Mesodermal cell (in vitro differentiated cells): ENCODE results near the gene KEAP1.
"Not testable (repeated sequence)": the region's sequence is repeated elsewhere in the genome, so short reads cannot be mapped to it uniquely, and the experiment has no call there.

Experiments used
- H3K27ac ChIP-seq: 2 replicates; pipeline ENCODE4 v1.7.0; 2013; ENCODE audit warnings: mild to moderate bottlenecking, low read depth, low read length, moderate library complexity; ENCODE audit not compliant: severe bottlenecking
- H3K36me3 ChIP-seq: 2 replicates; pipeline ENCODE4 v1.7.1; 2013; ENCODE audit warnings: mild to moderate bottlenecking, low read length, moderate library complexity; ENCODE audit not compliant: control insufficient read depth, insufficient read depth
- H3K4me1 ChIP-seq: one replicate; pipeline ENCODE4 v1.7.1; 2013; ENCODE audit warnings: mild to moderate bottlenecking, low read length; ENCODE audit not compliant: insufficient read depth, control insufficient read depth, poor library complexity, severe bottlenecking
- H3K4me3 ChIP-seq: 2 replicates; pipeline ENCODE4 v1.7.0; 2013; ENCODE audit warnings: low read length, control low read depth, mild to moderate bottlenecking; ENCODE audit not compliant: insufficient read depth, poor library complexity, severe bottlenecking; ENCODE audit errors: extremely low read depth
- H3K9me3 ChIP-seq: 2 replicates; pipeline ENCODE4 v1.7.1; 2013; ENCODE audit warnings: mild to moderate bottlenecking, low read length, moderate library complexity; ENCODE audit not compliant: control insufficient read depth
- WGBS, 2 experiments: methylation state at CpG; one replicate each; pipeline ENCODE4 v1.1.5; 2013; ENCODE audit warnings: missing lambda C conversion rate in 2 of 2; ENCODE audit not compliant: insufficient coverage in 2 of 2; 5-methylcytosine and 5-hydroxymethylcytosine counted together

Gene KEAP1

GRCh38 chr19:10462557-10462956 lies 40.6 kb downstream of the KEAP1 start:
- peaks cover 13% of the 10 kb centered on the region for H3K36me3 ChIP-seq
- H3K9me3 ChIP-seq = no peaks in the 10 kb centered on the region
- no peak overlapping the region for H3K27ac ChIP-seq
- WGBS, 2 experiments = 80 to 89% methylated on average over 1 of the region's 4 CpGs
- peaks cover 3% of the 10 kb centered on the region for H3K4me1 ChIP-seq
- H3K4me3 ChIP-seq = no peak overlapping the region

GRCh38 chr19:10462042-10462441 lies 41.1 kb downstream of the KEAP1 start:
- H3K4me1 ChIP-seq, H3K4me3 ChIP-seq, H3K36me3 ChIP-seq, H3K9me3 ChIP-seq, H3K27ac ChIP-seq: not testable (repeated sequence)
- WGBS, 2 experiments = 90 to 93% methylated on average over 9 to 12 of the region's 15 CpGs

DNA sequence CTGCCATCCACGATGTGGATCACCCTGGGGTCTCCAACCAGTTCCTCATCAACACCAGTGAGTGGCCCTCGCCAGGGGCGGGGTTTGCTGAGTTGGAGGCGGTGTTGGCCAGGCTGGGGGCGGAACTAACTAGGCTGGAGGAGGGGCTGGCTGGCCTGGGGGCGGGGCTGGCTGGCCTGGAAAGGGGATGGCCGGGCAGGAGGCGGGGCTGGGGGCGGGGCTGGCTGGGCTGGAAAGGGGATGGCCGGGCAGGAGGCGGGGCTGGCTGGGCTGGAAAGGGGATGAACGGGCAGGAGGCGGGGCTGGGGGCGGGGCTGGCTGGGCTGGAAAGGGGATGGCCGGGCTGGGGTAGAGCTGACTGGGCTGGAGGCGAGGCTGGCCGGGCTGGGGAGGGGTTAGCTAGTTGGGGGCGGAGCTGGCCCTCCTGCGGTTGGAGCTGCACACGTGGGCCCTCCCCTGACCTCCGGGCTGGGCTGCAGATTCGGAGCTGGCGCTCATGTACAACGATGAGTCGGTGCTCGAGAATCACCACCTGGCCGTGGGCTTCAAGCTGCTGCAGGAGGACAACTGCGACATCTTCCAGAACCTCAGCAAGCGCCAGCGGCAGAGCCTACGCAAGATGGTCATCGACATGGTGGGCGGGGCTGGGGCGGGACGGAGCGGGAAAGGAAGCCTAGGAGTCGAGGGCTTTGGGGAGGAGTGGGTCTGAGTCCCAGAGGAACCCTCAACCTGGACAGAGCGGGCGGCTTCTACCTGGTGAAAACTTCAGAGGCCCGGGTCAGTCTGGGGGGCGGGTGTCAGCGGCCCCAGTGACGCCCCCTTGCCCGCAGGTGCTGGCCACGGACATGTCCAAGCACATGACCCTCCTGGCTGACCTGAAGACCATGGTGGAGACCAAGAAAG lies 41.9 kb downstream of the KEAP1 start:
- Histone ChIP-seq H3K36me3 (peaks cover 7% of the 10 kb centered on the region), H3K27ac (no peak overlapping the region), H3K4me3 (peak overlapping the region; percentile 26), H3K4me1 (peaks cover 3% of the 10 kb centered on the region), H3K9me3 (no peaks in the 10 kb centered on the region)
- 16 to 21% methylated on average over 30 to 31 of the region's 45 CpGs for WGBS, 2 experiments

GRCh38 chr19:10460714-10461046 lies 42.5 kb downstream of the KEAP1 start:
- H3K9me3 ChIP-seq = no peaks in the 10 kb centered on the region
- H3K4me3 ChIP-seq = no peak overlapping the region
- H3K4me1 ChIP-seq = peaks cover 3% of the 10 kb centered on the region
- 58 to 63% methylated on average over 3 to 5 of the region's 8 CpGs for WGBS, 2 experiments
- no peak overlapping the region for H3K27ac ChIP-seq
- H3K36me3 ChIP-seq = peaks cover 7% of the 10 kb centered on the region

- not testable (repeated sequence) for H3K4me3 ChIP-seq, H3K9me3 ChIP-seq, H3K4me1 ChIP-seq, H3K36me3 ChIP-seq, H3K27ac ChIP-seq
- WGBS, 2 experiments = 81 to 95% methylated on average over 6 to 7 of the region's 7 CpGs
These were observed 44.4 kb downstream of the KEAP1 start for GRCh38 chr19:10458733-10459132.

DNA sequence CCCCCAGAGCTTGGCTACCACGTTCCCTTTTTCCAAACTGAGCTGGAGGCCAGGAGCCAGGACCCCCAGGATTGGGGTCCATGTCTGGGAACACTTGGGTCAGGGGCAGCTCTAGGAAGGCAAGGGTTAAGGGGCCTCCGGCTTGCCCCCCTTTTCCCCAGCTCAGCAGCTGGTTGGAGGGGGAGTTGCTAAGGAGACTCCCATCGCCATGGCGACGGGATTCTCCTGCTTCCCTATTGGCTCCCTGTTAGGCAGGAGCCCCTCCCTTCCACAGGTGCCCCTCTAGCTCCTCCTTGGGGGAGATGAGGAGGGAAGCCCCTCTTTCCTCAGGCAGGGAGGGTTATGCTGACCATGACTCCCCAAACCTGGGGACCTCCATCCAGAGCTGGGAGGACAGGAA lies 48.9 kb downstream of the KEAP1 start:
- Histone ChIP-seq H3K4me1 (no peaks in the 10 kb centered on the region), H3K36me3 (no peaks in the 10 kb centered on the region), H3K9me3 (no peaks in the 10 kb centered on the region), H3K27ac (no peak overlapping the region), H3K4me3 (no peak overlapping the region)
- 20 to 33% methylated on average over 1 of the region's 5 CpGs for WGBS, 2 experiments

GRCh38 chr19:10453852-10454251 lies 49.3 kb downstream of the KEAP1 start:
- Histone ChIP-seq H3K4me1 (no peaks in the 10 kb centered on the region), H3K9me3 (no peaks in the 10 kb centered on the region), H3K27ac (no peak overlapping the region), H3K36me3 (peaks cover 1% of the 10 kb centered on the region), H3K4me3 (no peak overlapping the region)
- WGBS, 2 experiments = 100% methylated on average over 1 of the region's 4 CpGs; no CpG with 5 or more reads in 1 of the 2 experiments

- Histone ChIP-seq H3K9me3 (no peaks in the 10 kb centered on the region), H3K27ac (no peak overlapping the region), H3K36me3 (peaks cover 3% of the 10 kb centered on the region), H3K4me3 (no peak overlapping the region), H3K4me1 (no peaks in the 10 kb centered on the region)
- 81 to 93% methylated on average over 6 to 13 of the region's 25 CpGs for WGBS, 2 experiments
These were observed 50.2 kb downstream of the KEAP1 start for GRCh38 chr19:10452726-10453618.

DNA sequence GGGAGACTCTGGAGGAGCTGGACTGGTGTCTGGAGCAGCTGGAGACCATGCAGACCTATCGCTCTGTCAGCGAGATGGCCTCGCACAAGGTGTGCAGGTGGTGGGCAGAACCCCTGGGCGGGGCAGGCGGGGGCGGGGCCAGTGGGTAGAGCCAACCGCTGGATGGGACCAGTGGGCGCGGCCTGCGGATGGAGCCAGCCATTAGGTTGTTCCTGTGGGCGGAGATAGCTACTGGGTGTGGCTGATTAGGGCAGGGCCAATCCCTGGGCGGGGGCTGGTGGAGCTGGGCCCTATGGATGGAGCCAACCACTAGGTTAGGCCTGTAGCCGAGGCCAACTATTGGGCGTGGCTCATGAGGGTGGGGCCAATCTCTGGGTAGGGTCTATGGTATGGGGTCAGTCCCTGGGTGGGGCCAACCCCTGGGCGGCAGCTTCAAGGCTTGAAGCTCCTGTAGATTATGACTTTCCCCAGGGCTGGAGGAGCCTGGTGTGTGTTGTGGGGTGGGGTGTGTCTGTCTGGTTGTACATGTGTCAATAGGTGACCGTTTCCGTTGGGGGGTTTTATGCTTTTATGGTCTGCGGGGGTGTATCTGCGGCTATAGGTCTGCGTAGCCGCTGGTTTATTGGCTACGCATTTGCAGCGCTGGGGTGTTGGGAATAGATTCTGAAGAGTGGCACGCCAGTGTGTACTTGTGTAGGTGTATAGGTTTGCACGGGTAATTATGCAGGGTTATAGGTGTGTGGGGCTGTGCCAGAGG lies 52.1 kb downstream of the KEAP1 start:
- 85 to 91% methylated on average over 16 to 18 of the region's 25 CpGs for WGBS, 2 experiments

GRCh38 chr19:10450191-10450852 lies 52.8 kb downstream of the KEAP1 start:
- 91 to 95% methylated on average over 10 of the region's 14 CpGs for WGBS, 2 experiments
- H3K27ac ChIP-seq = no peak overlapping the region
- H3K4me3 ChIP-seq = no peak overlapping the region
- peaks cover 3% of the 10 kb centered on the region for H3K36me3 ChIP-seq
- H3K9me3 ChIP-seq = no peaks in the 10 kb centered on the region
- H3K4me1 ChIP-seq = no peaks in the 10 kb centered on the region

More for the DNA sequence above, 52.1 kb downstream of the KEAP1 start:
- H3K4me3 ChIP-seq = no peak overlapping the region
- no peaks in the 10 kb centered on the region for H3K9me3 ChIP-seq
- H3K4me1 ChIP-seq = no peaks in the 10 kb centered on the region
- H3K27ac ChIP-seq = no peak overlapping the region
- H3K36me3 ChIP-seq = peaks cover 3% of the 10 kb centered on the region
